Esophagus squamous epithelium (tissue), 4 donors: ENCODE data around the gene PRKCA.

Experiments used
- POLR2A ChIP-seq, 4 donors: fragments of 450-650 bp; IDR thresholded peaks; one replicate each; pipeline ENCODE4 v1.6.1; 2017; ENCODE audit warnings: antibody characterized with exemption in 4 of 4, mild to moderate bottlenecking in 4 of 4, moderate library complexity in 3 of 4
- TF ChIP-seq, protein P1 (sequence below), 6 experiments: fragments of 450-650 bp in 4 of 6; fragments of 200-600 bp in 2 of 6; sonication (generic) in 2 of 6; IDR thresholded peaks; one replicate each; pipeline ENCODE4 v1.5.1; 2016 to 2019; ENCODE audit warnings: antibody characterized with exemption in 6 of 6, mild to moderate bottlenecking in 4 of 6, moderate library complexity in 4 of 6

DNA sequence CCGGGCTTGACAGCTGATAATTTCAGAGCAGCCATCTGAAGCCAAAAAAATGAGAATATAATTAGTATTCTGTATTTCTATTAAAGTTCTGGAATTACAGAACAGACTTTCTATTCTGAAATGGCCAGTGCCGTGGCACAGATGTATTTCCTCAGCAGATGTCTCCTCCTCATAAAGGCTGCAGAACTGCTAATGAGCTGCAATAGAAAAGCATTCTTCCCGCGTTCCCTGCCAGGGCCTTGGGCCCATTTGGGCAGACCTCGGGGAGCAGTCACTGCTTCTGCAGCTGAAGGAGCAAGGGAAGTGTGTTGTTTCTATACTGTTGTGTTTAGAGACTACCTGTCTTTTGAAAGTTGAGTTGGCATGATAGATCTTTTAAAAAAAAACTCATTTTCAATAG is 379.9 kb downstream of the PRKCA start:
- TF ChIP-seq POLR2A (IDR thresholded peaks at IDR 0.05), result no peak
- TF ChIP-seq, protein P1, sequence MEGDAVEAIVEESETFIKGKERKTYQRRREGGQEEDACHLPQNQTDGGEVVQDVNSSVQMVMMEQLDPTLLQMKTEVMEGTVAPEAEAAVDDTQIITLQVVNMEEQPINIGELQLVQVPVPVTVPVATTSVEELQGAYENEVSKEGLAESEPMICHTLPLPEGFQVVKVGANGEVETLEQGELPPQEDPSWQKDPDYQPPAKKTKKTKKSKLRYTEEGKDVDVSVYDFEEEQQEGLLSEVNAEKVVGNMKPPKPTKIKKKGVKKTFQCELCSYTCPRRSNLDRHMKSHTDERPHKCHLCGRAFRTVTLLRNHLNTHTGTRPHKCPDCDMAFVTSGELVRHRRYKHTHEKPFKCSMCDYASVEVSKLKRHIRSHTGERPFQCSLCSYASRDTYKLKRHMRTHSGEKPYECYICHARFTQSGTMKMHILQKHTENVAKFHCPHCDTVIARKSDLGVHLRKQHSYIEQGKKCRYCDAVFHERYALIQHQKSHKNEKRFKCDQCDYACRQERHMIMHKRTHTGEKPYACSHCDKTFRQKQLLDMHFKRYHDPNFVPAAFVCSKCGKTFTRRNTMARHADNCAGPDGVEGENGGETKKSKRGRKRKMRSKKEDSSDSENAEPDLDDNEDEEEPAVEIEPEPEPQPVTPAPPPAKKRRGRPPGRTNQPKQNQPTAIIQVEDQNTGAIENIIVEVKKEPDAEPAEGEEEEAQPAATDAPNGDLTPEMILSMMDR (IDR thresholded peaks at IDR 0.05), result no peak
